CD4-positive, CD25-positive, alpha-beta regulatory T cell (primary cell): ENCODE results near the gene RNF4. TPM values are rescaled to one million over a fixed set of nuclear protein-coding genes. Genes with fewer than 3 reads are reported as not detected.
A peak's percentile ranks its signal among the peaks of the same experiment; 100 is the strongest.

ENCODE experiments used
- ATAC-seq, 2 donors: fragments of 150-1000 bp; cut with Tn5 transposase; one replicate each; pipeline ENCODE4 v1.10.0; 2021; ENCODE audit warnings: low read depth in 2 of 2, moderate number of reproducible peaks in 2 of 2, moderate library complexity in 1 of 2
- DNase-seq, 3 donors: peaks; one replicate each; pipeline versions ENCODE4 v3.0.0 to v3.0.0-alpha.2; 2012 to 2022; ENCODE audit warnings: mixed read lengths in 1 of 3
- H3K27ac ChIP-seq: one replicate; pipeline ENCODE4 v1.7.0; 2013; ENCODE audit warnings: mild to moderate bottlenecking, low read length; ENCODE audit not compliant: insufficient read depth, poor library complexity, severe bottlenecking
- H3K27me3 ChIP-seq: one replicate; pipeline ENCODE4 v1.7.0; 2013; ENCODE audit warnings: low read length; ENCODE audit not compliant: control insufficient read depth, insufficient read depth
- H3K36me3 ChIP-seq: one replicate; pipeline ENCODE4 v1.7.0; 2013; ENCODE audit warnings: mild to moderate bottlenecking, low read length, moderate library complexity; ENCODE audit not compliant: control insufficient read depth, insufficient read depth
- H3K4me1 ChIP-seq: 2 replicates; pipeline ENCODE4 v1.7.0; 2013; ENCODE audit warnings: mild to moderate bottlenecking, low read length; ENCODE audit not compliant: insufficient read depth, control insufficient read depth, poor library complexity, severe bottlenecking
- H3K4me3 ChIP-seq: one replicate; pipeline ENCODE4 v1.7.0; 2013; ENCODE audit warnings: low read depth, mild to moderate bottlenecking, low read length, moderate library complexity
- H3K9me3 ChIP-seq, 2 experiments: 1 replicate in 1 of 2; 2 replicates in 1 of 2; pipeline ENCODE4 v1.7.0; 2013; ENCODE audit warnings: low read length in 2 of 2, mild to moderate bottlenecking in 1 of 2, moderate library complexity in 1 of 2; ENCODE audit not compliant: control insufficient read depth in 2 of 2
- H3K27ac Mint-ChIP-seq, 3 donors: one replicate each; pipeline ENCODE4 v1.8.0; 2020 to 2022; ENCODE audit warnings: mild to moderate bottlenecking in 3 of 3, mixed read lengths in 3 of 3, moderate library complexity in 2 of 3
- H3K27me3 Mint-ChIP-seq: one replicate; pipeline ENCODE4 v1.8.0; 2022; ENCODE audit warnings: mild to moderate bottlenecking, mixed read lengths
- H3K36me3 Mint-ChIP-seq: one replicate; pipeline ENCODE4 v1.8.0; 2020; ENCODE audit warnings: mixed read lengths
- H3K4me1 Mint-ChIP-seq, 4 donors: one replicate each; pipeline ENCODE4 v1.8.0; 2020 to 2022; ENCODE audit warnings: mixed read lengths in 4 of 4, mild to moderate bottlenecking in 1 of 4
- H3K4me3 Mint-ChIP-seq, 4 donors: one replicate each; pipeline ENCODE4 v1.8.0; 2020 to 2022; ENCODE audit warnings: mild to moderate bottlenecking in 4 of 4, mixed read lengths in 4 of 4, moderate library complexity in 3 of 4
- H3K9me3 Mint-ChIP-seq, 7 donors: one replicate each; pipeline ENCODE4 v1.8.0; 2020 to 2022; ENCODE audit warnings: mixed read lengths in 7 of 7, mild to moderate bottlenecking in 3 of 7, moderate library complexity in 2 of 7
- polyA plus RNA-seq, 4 donors: library from polyadenylated mRNA; unstranded; fragments of 300-500 nt; fragmentation: Illumina TruSeq; gene quantifications; one replicate each; pipeline ENCODE4 v1.2.3, GENCODE V29; 2021
- total RNA-seq: library from RNA; stranded (reverse); gene quantifications from one replicate; pipeline ENCODE4 v1.2.3, GENCODE V29; 2022

RNF4 gene
- total and polyA plus RNA-seq, 5 donors from 2014 or later = 72.0 to 111 (median 89.8) TPM

- Histone ChIP-seq H3K4me1 (peaks cover 4% of the 10 kb centered on the region), H3K27me3 (no peaks in the 10 kb centered on the region), H3K9me3 (no peaks in the 10 kb centered on the region), H3K36me3 (no peaks in the 10 kb centered on the region), H3K4me3 (no peak overlapping the region), H3K27ac (no peak overlapping the region)
- no peaks in the 10 kb centered on the region for H3K27me3 Mint-ChIP-seq
- H3K4me3 Mint-ChIP-seq = no peak overlapping the region
- H3K4me1 Mint-ChIP-seq = peaks cover 0 to 3% (median 1%) of the 10 kb centered on the region in 4 donors
- ATAC-seq (peak; percentile 90 to 91), DNase-seq (peak; percentile 42 to 82 (median 64))
- no peaks in the 10 kb centered on the region for H3K9me3 Mint-ChIP-seq
- H3K36me3 Mint-ChIP-seq = no peaks in the 10 kb centered on the region
- peak overlapping the region in 1 of 3 donors; percentile 55 for H3K27ac Mint-ChIP-seq
Measured at GRCh38 chr4:2441393-2442174, 27.3 kb upstream of the RNF4 start.

GRCh38 chr4:2442175-2442993 is 26.5 kb upstream of the RNF4 start:
- Mint-ChIP-seq H3K9me3 (no peaks in the 10 kb centered on the region), H3K4me1 (peaks cover 0 to 3% (median 1%) of the 10 kb centered on the region in 4 donors), H3K4me3 (no peak overlapping the region), H3K36me3 (no peaks in the 10 kb centered on the region), H3K27me3 (no peaks in the 10 kb centered on the region), H3K27ac (no peak overlapping the region)
- Histone ChIP-seq H3K27me3 (no peaks in the 10 kb centered on the region), H3K4me3 (no peak overlapping the region), H3K36me3 (no peaks in the 10 kb centered on the region), H3K27ac (no peak overlapping the region), H3K4me1 (peaks cover 4% of the 10 kb centered on the region), H3K9me3 (no peaks in the 10 kb centered on the region)
- DNase-seq (no peak), ATAC-seq (no peak)

GRCh38 chr4:2443061-2443730 is 25.7 kb upstream of the RNF4 start:
- Mint-ChIP-seq H3K36me3 (no peaks in the 10 kb centered on the region), H3K27ac (no peak overlapping the region), H3K27me3 (no peaks in the 10 kb centered on the region), H3K4me3 (no peak overlapping the region), H3K9me3 (no peaks in the 10 kb centered on the region), H3K4me1 (peaks cover 0 to 3% (median 1%) of the 10 kb centered on the region in 4 donors)
- H3K27ac ChIP-seq = no peak overlapping the region
- ATAC-seq (no peak), DNase-seq (no peak)
- peaks cover 4% of the 10 kb centered on the region for H3K4me1 ChIP-seq
- no peak overlapping the region for H3K4me3 ChIP-seq
- no peaks in the 10 kb centered on the region for H3K9me3 ChIP-seq
- H3K27me3 ChIP-seq = no peaks in the 10 kb centered on the region
- no peaks in the 10 kb centered on the region for H3K36me3 ChIP-seq

- no peaks in the 10 kb centered on the region for H3K27me3 Mint-ChIP-seq
- no peak for ATAC-seq
- H3K9me3 Mint-ChIP-seq = no peaks in the 10 kb centered on the region
- H3K27ac ChIP-seq = no peak overlapping the region
- no peaks in the 10 kb centered on the region for H3K36me3 ChIP-seq
- peaks cover 0 to 3% (median 1%) of the 10 kb centered on the region in 4 donors for H3K4me1 Mint-ChIP-seq
- no peak overlapping the region for H3K4me3 Mint-ChIP-seq
- H3K27me3 ChIP-seq = no peaks in the 10 kb centered on the region
- H3K9me3 ChIP-seq = no peaks in the 10 kb centered on the region
- H3K4me3 ChIP-seq = no peak overlapping the region
- H3K4me1 ChIP-seq = peaks cover 4% of the 10 kb centered on the region
- no peak for DNase-seq
- no peak overlapping the region for H3K27ac Mint-ChIP-seq
- H3K36me3 Mint-ChIP-seq = no peaks in the 10 kb centered on the region
Measured at GRCh38 chr4:2443956-2444740, 24.8 kb upstream of the RNF4 start.

- no peaks in the 10 kb centered on the region for H3K9me3 ChIP-seq
- ATAC-seq = no peak
Measured at GRCh38 chr4:2445130-2445529, 23.8 kb upstream of the RNF4 start.

GRCh38 chr4:2445571-2445970 is 23.3 kb upstream of the RNF4 start:
- no peaks in the 10 kb centered on the region for H3K36me3 ChIP-seq
- H3K9me3 ChIP-seq = no peaks in the 10 kb centered on the region
- no peak for ATAC-seq
- no peak for DNase-seq
- no peaks in the 10 kb centered on the region for H3K36me3 Mint-ChIP-seq
- no peak overlapping the region for H3K27ac ChIP-seq
- H3K27me3 ChIP-seq = no peaks in the 10 kb centered on the region
- peak overlapping the region; percentile 34 to 56 (median 54) for H3K27ac Mint-ChIP-seq
- peaks cover 0 to 3% (median 1%) of the 10 kb centered on the region in 4 donors for H3K4me1 Mint-ChIP-seq
- no peak overlapping the region for H3K4me3 ChIP-seq
- H3K4me1 ChIP-seq = peaks cover 4% of the 10 kb centered on the region
- no peak overlapping the region for H3K4me3 Mint-ChIP-seq
- H3K9me3 Mint-ChIP-seq = peaks cover 0 to 2% (median 0%) of the 10 kb centered on the region in 7 donors
- no peaks in the 10 kb centered on the region for H3K27me3 Mint-ChIP-seq

More at GRCh38 chr4:2445130-2445529, 23.8 kb upstream of the RNF4 start:
- Mint-ChIP-seq H3K27ac (peak overlapping the region in 1 of 3 donors; percentile 54), H3K4me1 (peaks cover 0 to 3% (median 1%) of the 10 kb centered on the region in 4 donors), H3K9me3 (peaks cover 0 to 2% (median 0%) of the 10 kb centered on the region in 7 donors), H3K4me3 (no peak overlapping the region), H3K27me3 (no peaks in the 10 kb centered on the region), H3K36me3 (no peaks in the 10 kb centered on the region)
- peaks cover 4% of the 10 kb centered on the region for H3K4me1 ChIP-seq
- H3K27me3 ChIP-seq = no peaks in the 10 kb centered on the region
- no peak for DNase-seq
- H3K36me3 ChIP-seq = no peaks in the 10 kb centered on the region
- no peak overlapping the region for H3K27ac ChIP-seq
- H3K4me3 ChIP-seq = no peak overlapping the region
